Activated CD4-positive, alpha-beta T cell treated with anti-CD3 and anti-CD28 coated beads, Interleukin-2, amount 50 U/mL, for 24 hours (primary cell): ENCODE results near the gene DCST2.
A peak's percentile ranks its signal among the peaks of the same experiment; 100 is the strongest.

Experiments used
- DNase-seq, 2 donors: peaks; one replicate each; pipeline ENCODE4 v3.0.0-alpha.2; 2020; ENCODE audit warnings: low read depth in 1 of 2, low spot score in 1 of 2

Gene DCST2

DNA sequence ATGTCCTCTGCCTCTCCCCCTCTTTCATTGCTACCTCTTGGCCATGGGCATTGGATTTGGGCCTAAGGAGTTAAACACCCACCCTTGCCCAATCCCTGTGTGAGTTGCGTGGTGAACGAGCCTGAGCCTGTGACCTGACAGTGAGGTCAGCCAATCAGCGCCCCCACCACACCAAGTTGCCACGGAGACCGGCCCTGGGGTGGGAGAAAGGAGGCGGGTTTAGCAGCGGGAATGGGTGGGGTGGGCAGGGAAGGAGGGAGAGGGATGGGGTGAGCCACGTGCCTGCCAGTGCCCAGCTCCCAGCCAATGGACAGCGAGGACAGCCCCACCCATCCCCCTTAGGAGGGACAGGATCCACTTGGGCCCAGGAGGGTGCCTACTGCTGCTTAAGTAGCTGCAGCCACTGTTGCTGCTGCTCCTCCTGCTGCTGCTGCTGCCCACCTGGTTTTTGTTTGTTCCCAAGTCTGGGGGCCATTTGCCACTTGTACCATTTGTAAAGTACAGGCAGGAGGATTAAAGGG lies 21.5 kb downstream of the DCST2 start:
- DNase-seq = no peak

DNA sequence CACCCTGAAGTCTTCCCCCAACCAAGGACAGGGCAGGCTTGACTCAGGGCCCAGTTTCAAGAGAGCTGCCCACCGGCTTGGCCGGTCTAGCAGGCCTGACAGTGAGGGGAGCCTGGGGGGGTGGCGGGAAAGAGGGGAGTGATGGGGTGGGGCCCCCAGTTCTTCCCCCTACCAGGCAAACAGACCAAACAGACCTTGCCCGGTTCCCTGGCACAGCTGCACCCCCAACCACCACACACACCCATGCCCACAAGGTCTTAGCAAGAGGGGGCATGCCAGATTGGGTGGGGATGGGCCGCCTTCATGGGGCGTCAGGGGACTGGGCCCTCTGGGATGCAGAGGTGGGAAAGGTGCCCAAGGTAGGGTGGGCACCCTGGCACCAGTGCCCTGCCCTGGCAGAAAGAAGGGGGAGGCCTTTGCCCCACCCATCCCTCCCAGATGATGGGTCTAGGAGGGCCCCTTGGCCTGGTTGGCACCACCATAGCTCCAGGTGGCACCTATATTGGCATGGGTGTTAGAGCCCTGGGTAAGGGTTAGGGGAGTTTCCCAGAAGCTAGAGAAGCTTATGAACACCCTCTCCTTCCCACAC lies 22.1 kb downstream of the DCST2 start:
- no peak for DNase-seq

DNA sequence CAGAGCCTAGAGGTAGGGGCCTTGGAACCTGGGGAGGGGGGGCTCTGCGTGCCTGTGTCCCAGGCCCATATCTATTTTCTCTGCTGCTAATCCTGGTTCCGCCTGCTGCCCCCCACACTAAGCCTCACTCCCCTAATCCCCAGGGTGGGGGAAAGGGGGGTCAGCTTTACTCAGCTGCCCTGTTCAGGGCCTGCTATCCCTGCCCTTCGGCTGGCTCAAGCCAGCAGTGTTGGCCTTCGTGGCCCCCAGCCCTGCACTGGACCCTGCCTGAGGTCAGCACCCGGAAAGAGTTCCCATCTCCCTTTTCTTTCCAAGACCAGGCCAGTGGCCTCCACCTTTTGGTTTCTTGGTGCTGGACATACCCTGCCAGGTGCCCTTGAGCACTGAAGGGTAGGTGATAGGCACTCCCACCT lies 22.6 kb downstream of the DCST2 start:
- DNase-seq = no peak

DNA sequence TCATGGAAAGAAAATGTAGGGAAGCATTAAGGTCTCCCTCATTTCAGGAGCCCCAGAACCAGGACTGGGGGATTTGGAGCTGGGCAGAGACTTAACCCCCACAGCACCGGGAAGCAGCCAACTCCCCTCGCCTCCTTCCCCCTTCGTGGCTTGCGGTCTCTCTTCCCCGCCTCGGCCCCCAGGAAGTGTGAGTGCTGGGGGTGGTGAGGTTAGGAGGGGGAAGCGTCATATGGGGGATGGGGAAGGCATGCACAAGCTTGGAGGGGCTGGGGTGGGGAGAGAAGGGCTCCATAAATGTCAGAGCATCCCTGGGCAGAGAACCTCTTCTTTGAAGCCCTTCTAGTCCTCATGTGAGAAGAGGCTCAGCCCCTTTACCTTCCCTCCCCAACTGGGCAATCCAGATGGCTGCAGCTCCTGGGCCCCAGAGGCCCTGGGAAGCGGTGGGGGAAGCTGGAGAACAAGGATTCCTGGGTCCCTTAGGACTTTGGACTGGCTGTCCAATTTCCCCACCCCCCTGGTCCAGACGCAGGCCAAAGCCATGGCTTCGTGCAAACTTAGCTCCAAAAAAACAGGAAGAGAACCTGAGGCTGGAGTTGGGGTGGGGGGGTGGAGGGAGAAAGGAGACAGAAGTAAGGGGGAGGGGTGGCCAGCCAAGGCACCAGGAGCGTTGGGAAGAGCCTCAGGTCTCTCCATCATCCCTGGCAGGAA lies 23.2 kb downstream of the DCST2 start:
- no peak for DNase-seq

DNA sequence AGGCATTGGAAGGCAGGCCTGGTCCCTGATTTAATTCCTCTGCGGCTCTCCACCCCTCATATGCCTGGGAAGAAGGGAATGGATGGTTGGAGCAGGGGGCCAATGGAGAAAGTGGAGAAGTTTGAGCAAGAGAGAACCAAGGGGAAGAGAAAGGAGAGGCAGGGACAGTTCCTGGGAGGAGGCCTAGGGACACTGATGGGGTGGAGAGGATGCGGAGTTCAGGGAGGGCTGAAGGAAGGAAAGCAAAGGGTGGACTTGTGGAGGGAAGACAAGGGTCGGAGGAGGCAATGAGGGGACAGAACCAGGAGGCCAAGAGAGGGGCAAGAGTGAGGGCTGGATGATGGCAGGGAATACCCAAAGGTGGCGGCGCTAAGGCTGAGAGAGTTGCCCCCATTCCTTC lies 23.8 kb downstream of the DCST2 start:
- no peak for DNase-seq

DNA sequence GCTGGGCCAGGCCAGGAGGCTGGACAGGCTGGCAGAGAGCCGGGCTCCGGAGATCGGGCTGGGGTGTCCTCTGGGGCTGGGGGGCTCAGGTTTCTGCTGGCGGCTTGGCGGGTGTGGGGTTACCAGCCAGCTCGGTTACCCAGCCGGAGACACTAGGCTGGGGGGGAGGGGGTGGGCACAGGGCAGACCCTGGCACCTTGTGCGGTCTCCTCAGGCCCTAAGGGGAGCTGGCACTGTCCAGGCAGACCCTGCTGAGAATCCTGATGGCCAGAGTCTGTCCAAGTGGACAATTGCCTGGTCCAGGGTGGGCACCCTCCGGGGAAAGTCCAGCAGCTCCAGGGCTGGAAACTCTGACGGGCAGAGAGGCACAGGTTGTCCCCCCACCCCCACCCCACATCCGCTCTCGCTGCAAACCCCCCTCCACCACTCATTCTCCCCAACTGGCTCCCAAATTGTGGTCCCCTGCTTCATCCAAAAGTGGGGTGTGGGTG lies 24.3 kb downstream of the DCST2 start:
- DNase-seq = no peak

DNA sequence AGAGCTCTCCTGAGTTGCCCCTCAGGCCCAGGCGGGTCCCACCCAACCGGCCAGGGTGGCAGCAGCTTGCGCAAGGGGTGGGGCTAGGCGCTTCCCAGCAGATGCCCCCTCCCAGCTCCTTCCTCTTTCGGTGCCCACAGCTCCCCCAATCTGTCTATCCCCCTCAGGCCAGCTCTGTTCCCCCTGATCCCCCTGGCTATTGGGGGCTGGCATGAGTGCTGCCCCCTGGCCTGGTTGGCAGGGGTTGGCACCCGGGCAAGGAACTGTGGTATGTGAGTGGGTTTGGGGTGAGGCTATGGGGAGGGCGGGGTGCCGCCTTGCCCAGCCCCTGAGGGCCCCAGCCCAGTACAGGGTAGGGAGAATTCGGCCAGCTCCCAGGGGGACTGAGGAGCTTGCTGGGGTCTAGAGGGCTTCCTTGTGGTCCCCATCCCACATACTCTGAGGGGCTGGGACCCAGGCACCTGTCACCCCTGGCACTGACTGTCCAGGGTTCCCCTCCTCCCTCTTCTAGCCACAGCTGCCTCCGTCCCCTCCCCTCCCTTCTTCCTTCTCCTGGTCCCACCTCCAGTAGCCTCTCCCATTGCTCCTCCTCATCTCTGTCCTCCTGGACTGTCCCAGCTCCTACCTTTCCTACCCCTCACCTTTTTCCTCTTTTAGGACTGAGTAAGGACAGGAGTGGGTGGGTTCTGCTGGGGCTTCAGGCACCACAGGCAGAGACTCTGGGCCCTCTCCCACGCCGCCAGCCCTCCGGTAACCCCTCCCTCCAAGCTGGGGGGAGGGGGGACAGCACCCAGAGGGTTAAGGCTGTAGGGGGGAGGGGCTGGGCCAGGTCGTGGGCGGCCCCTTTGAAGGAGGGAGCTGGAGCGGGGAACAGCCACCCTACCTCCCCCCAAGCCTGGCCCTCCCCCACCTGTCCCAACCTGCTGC lies 25.3 kb downstream of the DCST2 start:
- peak; percentile 41 to 60 for DNase-seq

DNA sequence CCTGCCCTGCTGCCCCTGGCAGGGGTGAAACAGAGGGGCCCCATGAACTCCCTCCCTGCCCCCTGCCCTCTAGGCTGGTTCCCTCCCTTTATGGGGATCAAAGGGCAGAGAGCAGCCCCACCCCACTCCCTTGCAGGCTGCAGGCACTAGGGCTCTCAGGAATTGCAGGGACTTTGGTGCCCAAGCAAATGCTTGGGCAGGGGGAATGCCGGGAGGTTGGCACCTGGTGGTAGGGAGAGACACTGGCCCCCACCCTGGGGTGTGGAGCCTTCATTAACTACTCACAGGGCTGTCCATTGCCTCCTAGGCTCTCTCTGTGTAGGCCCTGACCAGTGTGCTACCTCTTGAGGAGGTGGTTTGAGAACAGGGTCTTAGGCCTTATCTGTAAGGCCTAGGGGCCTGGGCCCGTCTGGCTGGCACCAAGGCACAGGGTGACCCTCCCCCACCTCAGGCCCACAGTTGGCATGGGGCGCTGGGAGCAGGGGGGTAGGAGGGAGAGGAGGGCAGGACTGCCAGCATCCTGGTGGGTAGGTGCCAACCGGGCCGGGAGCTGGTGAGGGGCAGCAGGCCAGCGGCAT lies 26.2 kb downstream of the DCST2 start:
- no peak for DNase-seq

DNA sequence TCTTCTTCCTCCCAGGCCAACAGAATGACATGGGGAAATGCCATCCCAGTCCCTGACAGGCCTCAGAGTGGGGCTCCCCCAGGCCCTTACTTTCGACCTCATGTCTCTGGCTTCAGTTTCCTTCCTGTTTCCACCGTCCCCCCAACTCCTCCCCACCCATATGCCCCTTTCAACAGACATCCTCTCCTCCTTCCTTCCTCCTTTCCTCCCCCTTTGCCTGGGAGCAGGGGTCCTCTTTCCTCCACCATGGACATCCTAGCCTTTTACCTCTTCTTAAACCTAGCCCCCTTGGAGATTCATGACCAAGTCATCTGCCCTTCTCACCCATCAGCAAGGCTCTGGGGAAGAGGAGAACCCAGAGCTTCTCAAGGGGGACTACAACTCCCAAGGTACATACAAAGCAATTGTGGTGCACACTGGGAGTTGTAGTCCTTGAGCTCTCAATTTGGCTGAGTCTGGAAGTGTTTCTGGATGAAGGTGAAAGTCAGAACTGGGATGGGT lies 26.9 kb downstream of the DCST2 start:
- peak in 1 of 2 donors; percentile 46 for DNase-seq

DNA sequence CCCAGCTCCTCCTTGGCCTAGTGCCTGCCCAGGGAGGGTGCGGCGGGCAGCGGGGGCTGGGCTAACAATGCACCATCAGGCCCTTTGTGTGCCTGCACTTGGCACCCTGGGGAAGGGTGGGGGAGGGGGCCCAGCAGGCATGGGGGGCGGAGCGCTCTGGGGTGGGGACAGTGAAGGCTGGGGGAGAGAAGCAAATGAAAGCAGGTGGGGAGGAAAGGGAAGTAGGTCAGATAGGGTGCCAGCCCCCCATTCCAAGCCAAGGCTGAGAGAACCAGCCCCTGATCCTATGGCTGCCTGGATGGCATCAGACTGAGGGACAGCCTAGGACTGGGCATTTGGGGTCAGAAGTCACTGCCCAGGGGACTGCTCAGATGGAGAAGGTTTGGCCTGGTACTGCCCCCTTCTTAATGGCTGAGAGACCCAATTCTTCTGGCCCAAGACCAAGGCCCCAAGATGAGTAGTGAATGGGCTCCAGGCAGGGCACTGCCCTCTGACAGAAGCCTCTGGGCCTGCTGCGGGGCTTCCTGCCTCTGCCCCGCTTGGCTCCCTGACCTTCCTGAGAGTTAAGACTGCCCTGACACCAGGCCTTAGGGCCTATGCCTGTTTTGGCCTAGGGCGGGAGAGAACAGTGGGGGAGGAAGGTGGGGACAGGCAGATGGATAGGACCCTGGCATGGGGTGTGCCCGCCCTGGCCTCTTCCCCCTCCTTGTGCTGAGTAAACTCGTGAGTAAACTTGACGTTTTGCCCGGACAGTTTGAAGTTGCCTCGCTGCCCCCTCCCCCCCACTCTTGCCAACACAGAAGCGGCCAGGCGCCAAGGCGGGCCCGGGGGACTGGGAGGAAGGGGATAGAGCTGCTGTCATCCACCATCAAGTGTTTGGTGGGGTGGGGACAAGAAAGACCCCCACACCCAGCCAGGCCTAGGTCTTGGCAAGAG lies 28.2 kb downstream of the DCST2 start:
- DNase-seq = no peak

DNA sequence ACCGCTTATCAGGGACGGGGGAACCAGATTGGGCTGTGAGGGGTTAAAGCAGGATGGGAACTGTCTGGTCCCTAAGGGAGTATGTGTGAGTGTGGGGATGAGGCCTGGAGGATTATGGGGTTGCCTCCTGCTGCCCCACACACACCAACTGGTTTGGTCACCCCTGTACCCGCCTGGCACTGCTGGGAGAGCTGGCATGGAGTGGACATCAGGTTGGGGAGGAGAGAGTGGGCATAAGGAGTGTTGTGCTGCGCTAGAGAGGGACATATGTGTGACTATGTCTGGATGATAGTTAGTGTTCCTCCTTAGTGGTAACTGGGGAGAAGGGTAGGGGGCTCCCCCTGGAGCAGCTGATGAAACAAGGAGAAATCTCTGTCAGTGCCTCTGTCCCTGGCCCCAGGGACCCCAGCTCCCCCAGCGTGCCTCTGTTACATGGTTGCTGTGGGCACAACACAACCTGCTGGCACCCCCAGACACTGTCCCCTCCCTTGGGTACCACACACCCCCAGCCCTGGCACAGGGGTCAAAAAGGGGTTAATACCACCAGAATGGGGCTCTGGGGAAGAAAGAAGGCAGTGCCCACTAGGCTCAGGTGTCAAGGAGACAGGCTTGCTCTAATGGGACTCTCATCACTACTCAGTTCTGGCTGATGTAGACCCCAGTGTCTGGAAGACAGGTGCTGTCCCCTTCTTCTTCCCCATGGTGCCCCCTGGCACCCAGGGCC lies 29.1 kb downstream of the DCST2 start:
- DNase-seq = no peak

DNA sequence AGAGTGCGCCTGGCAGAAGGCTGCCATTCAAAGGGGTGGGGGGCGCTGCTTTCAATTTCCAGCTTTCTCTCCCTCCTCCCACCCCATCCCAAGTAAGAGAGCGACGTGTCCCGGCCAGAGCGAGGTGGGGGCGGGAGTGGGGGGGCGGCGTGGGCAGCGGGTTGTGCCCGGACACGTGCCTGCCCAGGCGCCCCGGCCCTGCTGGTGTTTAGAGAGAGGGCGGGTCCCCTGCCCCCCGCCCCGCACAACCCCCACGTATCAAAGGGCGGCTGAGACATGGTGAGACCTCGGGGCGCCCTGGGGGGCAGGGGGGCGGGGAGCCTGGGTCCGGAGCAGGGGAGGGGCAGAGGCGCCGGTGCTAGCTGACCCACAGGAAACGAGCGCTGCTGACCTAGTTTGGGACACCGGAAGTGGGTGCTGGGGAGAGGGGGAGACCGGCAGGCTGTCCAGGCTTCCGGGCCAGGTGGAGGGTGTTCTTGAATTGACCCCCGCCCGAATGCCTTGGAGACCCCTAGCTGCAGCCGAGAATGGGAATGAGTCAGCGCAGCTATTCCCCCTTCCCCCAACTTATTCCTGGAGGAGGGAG lies 29.7 kb downstream of the DCST2 start:
- no peak for DNase-seq

DNA sequence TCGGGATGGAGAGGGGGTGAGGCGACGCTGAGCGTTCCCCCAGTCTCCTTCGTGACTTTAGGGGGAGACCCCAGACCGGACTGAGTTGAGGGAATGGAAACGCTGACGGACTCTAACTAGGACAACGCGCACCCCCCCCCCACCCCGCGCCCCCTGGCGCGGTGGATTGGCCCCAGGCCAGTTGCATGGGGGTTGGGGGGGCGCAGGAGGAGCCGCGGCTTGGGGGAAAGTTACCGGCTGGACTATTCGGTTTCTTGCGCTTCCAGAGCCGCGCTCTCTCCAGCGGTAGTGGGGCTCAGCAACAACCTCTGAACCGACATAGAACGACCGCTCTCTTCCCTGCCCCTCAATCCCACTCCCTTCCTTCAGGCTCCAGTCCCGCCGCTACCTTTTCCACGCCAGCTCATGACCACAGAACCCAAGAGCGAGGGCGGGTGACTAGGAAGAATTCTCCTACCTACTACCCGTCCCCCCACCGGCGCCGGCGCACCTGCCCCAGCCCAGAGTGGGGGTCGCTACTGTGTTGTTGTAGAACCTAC lies 30.3 kb downstream of the DCST2 start:
- no peak for DNase-seq

DNA sequence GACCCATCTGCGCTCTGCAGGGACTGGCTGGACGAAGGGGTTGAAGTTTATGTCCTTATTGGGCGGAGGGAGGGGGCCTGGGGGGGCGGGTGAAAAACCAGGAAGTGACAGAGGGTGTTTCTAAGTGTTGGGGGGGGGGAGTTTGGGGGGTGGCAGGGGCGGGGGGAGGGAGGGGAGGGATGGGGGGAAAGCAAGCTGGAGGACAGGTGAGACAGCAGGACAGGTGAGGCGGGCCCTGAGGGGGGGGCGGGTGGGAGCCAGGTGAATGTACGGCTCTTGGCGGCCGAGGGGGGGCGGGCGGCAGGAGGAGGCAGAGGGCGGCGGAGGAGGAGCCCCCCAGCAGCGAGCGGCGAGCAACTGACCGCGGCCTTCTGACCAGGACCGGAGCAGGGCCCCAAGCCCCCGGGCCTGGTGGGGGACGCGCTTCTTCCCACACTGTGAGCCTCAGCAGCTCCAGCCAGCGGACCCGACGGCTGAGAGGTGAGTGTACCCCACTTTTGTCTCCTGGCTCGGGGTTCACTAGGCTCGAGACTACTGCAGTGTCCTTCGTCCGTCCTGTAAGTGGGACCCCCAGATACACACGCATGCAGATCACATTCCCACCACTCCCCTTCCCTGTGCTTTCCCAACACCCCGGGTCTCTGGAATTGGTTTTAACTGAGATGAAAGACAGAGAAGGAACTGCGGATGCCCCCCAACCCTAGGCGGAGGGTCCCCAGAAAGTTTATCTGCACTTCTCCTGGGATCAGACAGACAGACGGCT lies 30.9 kb downstream of the DCST2 start, which contains the start of gene ZBTB7B:
TSS of gene ZBTB7B (plus strand) at position 339 of the 763 bp plus-strand sequence. CDS start 11,859 bp downstream, outside the sequence.
- no peak for DNase-seq

DNA sequence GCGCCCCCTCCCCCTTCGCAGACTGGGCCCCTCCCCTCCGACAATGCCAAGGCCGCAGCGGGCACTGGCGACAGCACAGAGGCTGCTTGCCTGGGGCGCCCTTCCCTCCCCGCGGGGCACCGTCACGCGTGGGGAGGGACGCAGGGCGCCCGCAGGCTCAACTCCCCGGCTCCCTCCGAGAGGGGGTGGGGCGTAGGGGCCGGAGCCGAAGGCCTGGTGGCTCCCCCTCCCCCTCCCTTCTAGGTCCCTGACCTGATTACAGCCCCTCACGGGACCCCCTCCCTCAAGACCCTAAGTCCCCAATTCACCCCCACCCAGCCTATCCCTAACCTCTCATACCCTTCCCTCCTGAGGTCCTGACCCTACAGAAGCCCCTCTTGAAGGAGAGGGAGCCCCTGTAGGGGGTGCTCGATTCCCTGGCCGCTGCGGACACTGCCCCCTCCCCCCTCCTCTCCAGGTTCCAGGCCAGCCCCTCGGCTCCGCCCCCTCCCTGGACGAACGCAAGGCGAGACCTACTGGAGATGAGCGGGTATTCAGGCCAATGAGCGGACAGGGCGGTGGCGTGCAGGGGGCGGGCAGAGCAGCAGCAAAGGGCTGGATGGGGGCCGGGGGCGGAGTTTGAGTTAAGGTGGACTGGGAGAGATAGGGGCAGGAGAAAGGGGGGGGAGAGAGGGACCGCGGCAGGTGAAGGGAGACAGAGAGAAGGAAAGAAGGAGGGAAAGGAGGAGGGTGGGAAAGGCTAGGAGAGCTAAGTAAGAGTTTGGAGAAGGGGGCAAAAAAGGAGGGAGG lies 31.7 kb downstream of the DCST2 start:
- peak; percentile 95 to 99 for DNase-seq

DNA sequence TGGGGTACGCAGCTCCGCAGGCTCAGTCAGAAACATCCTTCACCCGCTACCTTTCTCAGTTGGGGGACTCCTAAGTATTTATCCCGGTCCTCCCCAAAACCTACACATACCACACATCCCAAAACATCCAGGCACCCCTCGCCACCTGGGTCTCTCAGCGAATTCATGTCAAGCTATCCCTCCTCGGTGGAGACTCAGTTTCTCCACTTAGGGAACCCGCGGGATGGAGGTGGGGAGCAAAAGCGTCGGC lies 32.2 kb downstream of the DCST2 start:
- peak in 1 of 2 donors; percentile 43 for DNase-seq

DNA sequence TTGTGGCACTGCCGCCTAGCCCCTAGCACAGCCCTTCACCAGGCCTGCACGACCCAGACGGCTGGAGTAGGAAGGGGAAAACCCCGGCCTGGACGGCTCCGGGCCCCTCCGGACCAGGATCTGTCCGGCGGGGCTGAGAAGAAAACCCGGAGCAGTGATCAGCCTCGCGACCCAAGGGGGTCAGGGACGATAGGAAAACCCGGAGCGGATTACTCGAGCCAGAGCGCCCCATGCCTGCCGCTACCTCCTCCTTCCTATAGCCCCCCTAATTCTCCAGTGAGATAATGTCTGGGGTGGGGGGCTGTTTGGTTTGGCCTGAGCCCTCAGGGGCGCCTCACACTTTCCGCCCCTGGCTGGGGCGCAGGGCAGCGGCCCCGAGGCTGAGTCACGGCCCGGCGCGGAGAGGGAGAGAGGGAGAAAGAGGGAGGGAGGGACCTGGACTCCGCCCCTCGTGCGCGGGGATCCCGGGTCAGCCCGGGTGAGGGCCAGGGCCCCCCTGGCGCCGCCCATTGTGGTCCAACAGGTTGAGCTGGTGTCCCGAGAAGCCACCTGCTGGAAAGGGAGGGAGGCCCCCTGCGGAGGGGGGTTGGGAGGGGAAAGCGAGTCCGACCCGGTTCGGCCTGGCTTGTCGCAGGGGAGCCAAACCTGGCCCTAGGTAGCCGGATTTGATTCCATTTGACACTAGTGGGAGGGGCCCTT lies 32.7 kb downstream of the DCST2 start:
- DNase-seq = peak; percentile 58 to 67
